IMR-90 (cell line): ENCODE results near the gene SRPK2. TPM values are rescaled to one million over a fixed set of nuclear protein-coding genes. Genes with fewer than 3 reads are reported as not detected.
"Not testable (repeated sequence)": the region's sequence is repeated elsewhere in the genome, so short reads cannot be mapped to it uniquely, and the experiment has no call there.

Experiments used
- ATAC-seq: fragments of 200-7000 bp; cut with Tn5 transposase; 2 replicates; pipeline ENCODE4 v1.9.1; 2020; ENCODE audit warnings: low read depth, mild to moderate bottlenecking, moderate library complexity
- BruUV-seq: library from RNA; stranded (reverse); fragments of 400-500 nt; replicated peaks from 2 replicates; lab custom pipeline; 2021; lab: Mats Ljungman, UMichigan
- CTCF ChIA-PET: fragments of 300-600 bp; formaldehyde crosslinking; extraction: SDS; loops from one replicate; lab custom pipeline; 2021; ENCODE audit warnings: antibody characterized with exemption; lab: Yijun Ruan, JAX
- POLR2A ChIA-PET: fragments of 300-600 bp; sonication (Branson Sonifier 250); formaldehyde crosslinking; loops from one replicate; lab custom pipeline; 2022; ENCODE audit warnings: antibody characterized with exemption; ENCODE audit not compliant: unreplicated experiment; lab: Charles Lee
- DNase-seq: peaks from one replicate; pipeline ENCODE4 v3.0.0; 2013
- H2AFZ ChIP-seq: replicated peaks from 2 replicates; pipeline ENCODE3; 2013; ENCODE audit warnings: low read length, mild to moderate bottlenecking; ENCODE audit not compliant: poor library complexity
- H2AK5ac ChIP-seq: 2 replicates; pipeline ENCODE4 v1.6.1; 2013; ENCODE audit warnings: low read depth, low read length, inconsistent platforms
- H2AK9ac ChIP-seq: replicated peaks from 2 replicates; pipeline ENCODE3; 2013; ENCODE audit warnings: mild to moderate bottlenecking, low read depth, low read length, moderate library complexity; ENCODE audit not compliant: poor library complexity
- H2BK120ac ChIP-seq: 2 replicates; pipeline ENCODE4 v1.6.1; 2013; ENCODE audit warnings: low read depth, low read length, inconsistent platforms
- H2BK15ac ChIP-seq: 3 replicates; pipeline ENCODE4 v1.6.1; 2013; ENCODE audit warnings: low read depth, low read length, inconsistent platforms
- H2BK20ac ChIP-seq: 2 replicates; pipeline ENCODE4 v1.6.1; 2013; ENCODE audit warnings: low read depth, mild to moderate bottlenecking, inconsistent platforms, low read length, moderate library complexity
- H2BK5ac ChIP-seq: 2 replicates; pipeline ENCODE4 v1.6.1; 2013; ENCODE audit warnings: mild to moderate bottlenecking, low read depth, low read length, inconsistent platforms; ENCODE audit not compliant: poor library complexity, severe bottlenecking
- H3K14ac ChIP-seq: replicated peaks from 2 replicates; pipeline ENCODE4 v1.6.1; 2013; ENCODE audit warnings: low read depth, low read length, inconsistent platforms
- H3K18ac ChIP-seq: 2 replicates; pipeline ENCODE4 v1.6.1; 2013; ENCODE audit warnings: low read depth, low read length, control low read depth
- H3K23ac ChIP-seq: 2 replicates; pipeline ENCODE4 v1.6.1; 2013; ENCODE audit warnings: low read depth, low read length, inconsistent platforms
- H3K27ac ChIP-seq: 2 replicates; pipeline ENCODE4 v1.5.1; 2013; ENCODE audit warnings: mild to moderate bottlenecking, control low read depth, low read length; ENCODE audit not compliant: insufficient read depth
- H3K27me3 ChIP-seq: 2 replicates; pipeline ENCODE4 v1.6.1; 2013; ENCODE audit warnings: low read length; ENCODE audit not compliant: control insufficient read depth, insufficient read depth
- H3K36me3 ChIP-seq: 2 replicates; pipeline ENCODE4 v1.6.1; 2013; ENCODE audit warnings: low read length, mixed read lengths; ENCODE audit not compliant: control insufficient read depth, insufficient read depth
- H3K4ac ChIP-seq: 2 replicates; pipeline ENCODE4 v1.6.1; 2013; ENCODE audit warnings: low read depth, low read length, inconsistent platforms
- H3K4me1 ChIP-seq: 2 replicates; pipeline ENCODE4 v1.6.1; 2013; ENCODE audit warnings: low read length, mixed read lengths; ENCODE audit not compliant: control insufficient read depth, insufficient read depth
- H3K4me2 ChIP-seq: 2 replicates; pipeline ENCODE4 v1.6.1; 2013; ENCODE audit warnings: low read depth, mild to moderate bottlenecking, control low read depth, low read length, moderate library complexity
- H3K4me3 ChIP-seq: 2 replicates; pipeline ENCODE4 v1.5.1; 2013; ENCODE audit warnings: low read depth, mild to moderate bottlenecking, control low read depth, low read length, moderate library complexity; ENCODE audit not compliant: insufficient read depth
- H3K56ac ChIP-seq: 2 replicates; pipeline ENCODE4 v1.6.1; 2013; ENCODE audit warnings: low read length, inconsistent platforms; ENCODE audit not compliant: insufficient read depth; ENCODE audit errors: extremely low read depth
- H3K79me1 ChIP-seq, 2 experiments: 2 replicates each; pipeline ENCODE4 v1.6.1; 2013; ENCODE audit warnings: low read length in 2 of 2, inconsistent platforms in 1 of 2, low read depth in 1 of 2
- H3K9ac ChIP-seq: 2 replicates; pipeline ENCODE4 v1.6.1; 2013; ENCODE audit warnings: low read depth, low read length, control low read depth
- H3K9me1 ChIP-seq: 2 replicates; pipeline ENCODE4 v1.6.1; 2013; ENCODE audit warnings: low read length, inconsistent platforms; ENCODE audit not compliant: insufficient read depth
- H3K9me3 ChIP-seq: 2 replicates; pipeline ENCODE4 v1.6.1; 2013; ENCODE audit warnings: low read length; ENCODE audit not compliant: control insufficient read depth, insufficient read depth
- H4K20me1 ChIP-seq: 2 replicates; pipeline ENCODE4 v1.6.1; 2013; ENCODE audit warnings: low read length, inconsistent platforms; ENCODE audit not compliant: insufficient read depth
- H4K5ac ChIP-seq: 2 replicates; pipeline ENCODE4 v1.6.1; 2013; ENCODE audit warnings: mild to moderate bottlenecking, low read depth, low read length, control low read depth
- H4K8ac ChIP-seq, 2 experiments: 2 replicates each; pipeline ENCODE4 v1.6.1; 2013; ENCODE audit warnings: low read depth in 2 of 2, low read length in 2 of 2, control low read depth in 1 of 2, inconsistent platforms in 1 of 2
- H4K91ac ChIP-seq: 2 replicates; pipeline ENCODE4 v1.6.1; 2013; ENCODE audit warnings: low read depth, low read length, inconsistent platforms; ENCODE audit not compliant: insufficient read depth
- WGBS, 2 experiments: methylation state at CpG; one replicate each; pipeline versions ENCODE4 v1.1.5 to v1.1.7; 2013; ENCODE audit warnings: missing lambda C conversion rate in 2 of 2; ENCODE audit not compliant: insufficient read length in 1 of 2; ENCODE audit errors: extremely low coverage in 2 of 2; 5-methylcytosine and 5-hydroxymethylcytosine counted together
- dilution Hi-C: fragments of 300-500 bp; cut with HindIII; formaldehyde crosslinking; loops from one replicate; pipeline ENCODE4 v1.14.3; 2018; ENCODE audit warnings: low sequenced_read_pairs; ENCODE audit not compliant: unreplicated experiment
- in situ Hi-C: fragments of 300-500 bp; cut with MboI; formaldehyde crosslinking; loops from 3 replicates; pipeline ENCODE4 v1.14.3; 2019; ENCODE audit warnings: low sequenced_read_pairs, inconsistent platforms, mixed read lengths
- intact Hi-C: fragments of 100-400 bp; cut with micrococcal nuclease; formaldehyde crosslinking; loops from 2 replicates; pipeline ENCODE4 v1.10.0; 2022
- polyA plus RNA-seq, 3 experiments: library from polyadenylated mRNA; depleted of rRNA; stranded (reverse); fragments of >200 nt; gene quantifications; 2 replicates each; pipeline ENCODE4 v1.2.3, GENCODE V29; 2012; ENCODE audit warnings: low replicate concordance in 1 of 3
- total RNA-seq: library from RNA; depleted of rRNA; stranded (reverse); fragments of >200 nt; gene quantifications from 2 replicates; pipeline ENCODE4 v1.2.3, GENCODE V29; 2012

Gene SRPK2
- total and polyA plus RNA-seq, 2 of the 4 experiments (the other 2 are of a cell fraction): 13.2 to 33.0 TPM

DNA sequence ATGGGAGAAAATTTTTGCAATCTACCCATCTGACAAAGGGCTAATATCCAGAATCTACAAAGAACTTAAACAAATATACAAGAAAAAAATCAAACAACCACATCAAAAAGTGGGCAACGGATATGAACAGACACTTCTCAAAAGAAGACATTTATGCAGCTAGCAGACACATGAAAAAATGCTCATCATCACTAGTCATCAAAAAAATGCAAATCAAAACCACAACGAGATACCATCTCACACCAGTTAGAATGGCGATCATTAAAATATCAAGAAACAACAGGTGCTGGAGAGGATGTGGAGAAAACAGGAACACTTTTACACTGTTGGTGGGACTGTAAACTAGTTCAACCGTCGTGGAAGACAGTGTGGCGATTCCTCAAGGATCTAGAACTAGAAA, 88.1 kb downstream of the SRPK2 start:
- no CpG with 5 or more reads among the region's 6 CpGs for WGBS, 2 experiments
- H3K4ac ChIP-seq, H3K14ac ChIP-seq, H3K4me3 ChIP-seq, H3K18ac ChIP-seq, H2BK120ac ChIP-seq, H2AK5ac ChIP-seq, H3K4me1 ChIP-seq, H3K9me3 ChIP-seq, H2BK20ac ChIP-seq, CTCF ChIA-PET, H3K23ac ChIP-seq, H3K27ac ChIP-seq, BruUV-seq, H3K4me2 ChIP-seq, in situ Hi-C loops, DNase-seq, H3K56ac ChIP-seq, ATAC-seq, H3K9me1 ChIP-seq, H3K9ac ChIP-seq, H2BK15ac ChIP-seq, H4K5ac ChIP-seq, dilution Hi-C loops, H4K91ac ChIP-seq, H3K27me3 ChIP-seq, H3K36me3 ChIP-seq, POLR2A ChIA-PET, H2AFZ ChIP-seq, H2AK9ac ChIP-seq, H4K8ac ChIP-seq, H2BK5ac ChIP-seq: not testable (repeated sequence)
- intact Hi-C loops: loop anchor here (10.0 kb wide), 1 partner anchor 76 kb away; no protein-coding TSS in a partner anchor
- peaks cover 28 to 46% of the 10 kb centered on the region in 2 experiments for H3K79me1 ChIP-seq
- H4K20me1 ChIP-seq: peaks cover 35% of the 10 kb centered on the region
